MM.1S (cell line): ENCODE measurements around the gene PRMT1.

Source experiments
- DNase-seq: peaks from one replicate; pipeline ENCODE4 v3.0.0-alpha.2; 2015
- H2AFZ ChIP-seq: fragments of 300-600 bp; sonication (generic); 2 replicates; pipeline ENCODE4 v1.6.0; 2016; ENCODE audit warnings: antibody characterized with exemption, low read length
- H3F3A ChIP-seq: fragments of 300-600 bp; sonication (generic); 2 replicates; pipeline ENCODE4 v1.6.1; 2016; ENCODE audit warnings: mild to moderate bottlenecking, antibody characterized with exemption, low read length, moderate library complexity, mixed read lengths; ENCODE audit not compliant: insufficient read depth
- H3K27ac ChIP-seq: fragments of 300-600 bp; sonication (generic); 2 replicates; pipeline ENCODE4 v1.5.1; 2016; ENCODE audit warnings: mild to moderate bottlenecking, low read length
- H3K27me3 ChIP-seq: fragments of 300-600 bp; sonication (generic); replicated peaks from 2 replicates; pipeline ENCODE4 v1.6.0; 2016; ENCODE audit warnings: low read length; ENCODE audit not compliant: insufficient read depth
- H3K36me3 ChIP-seq: fragments of 300-600 bp; sonication (generic); replicated peaks from 2 replicates; pipeline ENCODE4 v1.6.1; 2016; ENCODE audit warnings: mild to moderate bottlenecking, low read length, mixed read lengths; ENCODE audit not compliant: insufficient read depth
- H3K4me1 ChIP-seq: fragments of 300-600 bp; sonication (generic); 2 replicates; pipeline ENCODE4 v1.6.1; 2016; ENCODE audit warnings: low read length, mixed read lengths
- H3K4me2 ChIP-seq: fragments of 300-600 bp; sonication (generic); 2 replicates; pipeline ENCODE4 v1.6.0; 2016; ENCODE audit warnings: low read depth, low read length
- H3K4me3 ChIP-seq: fragments of 300-600 bp; sonication (generic); 2 replicates; pipeline ENCODE4 v1.5.1; 2016; ENCODE audit warnings: low read length, mixed read lengths
- H3K79me2 ChIP-seq: fragments of 300-600 bp; sonication (generic); 2 replicates; pipeline ENCODE4 v1.6.1; 2016; ENCODE audit warnings: mixed run types, low read length, mixed read lengths
- H3K9ac ChIP-seq: fragments of 300-600 bp; sonication (generic); 2 replicates; pipeline ENCODE4 v1.6.1; 2016; ENCODE audit warnings: low read length, mixed read lengths
- H3K9me2 ChIP-seq: fragments of 300-600 bp; sonication (generic); replicated peaks from 2 replicates; pipeline ENCODE4 v1.6.1; 2016; ENCODE audit warnings: mild to moderate bottlenecking, low read length, mixed read lengths; ENCODE audit not compliant: insufficient read depth
- H3K9me3 ChIP-seq: fragments of 300-600 bp; sonication (generic); replicated peaks from 2 replicates; pipeline ENCODE4 v1.6.1; 2016; ENCODE audit warnings: mild to moderate bottlenecking, low read length, mixed read lengths; ENCODE audit not compliant: insufficient read depth
- H4K20me1 ChIP-seq: fragments of 300-600 bp; sonication (generic); 2 replicates; pipeline ENCODE4 v1.6.1; 2016; ENCODE audit warnings: mild to moderate bottlenecking, low read length, moderate library complexity, mixed read lengths; ENCODE audit not compliant: insufficient read depth
- CTCF ChIP-seq: fragments of 300-600 bp; sonication (generic); IDR thresholded peaks from 2 replicates; pipeline ENCODE4 v1.5.1; 2016; ENCODE audit warnings: antibody characterized with exemption, low read length, mixed read lengths
- EZH2 ChIP-seq: fragments of 300-600 bp; sonication (generic); optimal IDR thresholded peaks from 2 replicates; pipeline ENCODE3; 2017; ENCODE audit warnings: low read depth, mild to moderate bottlenecking, antibody characterized with exemption, low read length, mixed read lengths
- EZH2phosphoT487 ChIP-seq: fragments of 300-600 bp; sonication (generic); IDR thresholded peaks from 2 replicates; pipeline ENCODE4 v1.6.1; 2018; ENCODE audit warnings: antibody characterized with exemption, low read length

The PRMT1 gene

GRCh38 chr19:49681830-49682229, 4.8 kb downstream of the PRMT1 start:
- Histone ChIP-seq H3K9me3 (no peaks in the 10 kb centered on the region), H3K36me3 (peaks cover 6% of the 10 kb centered on the region), H2AFZ (no peak overlapping the region), H3F3A (peaks cover 34% of the 10 kb centered on the region), H3K4me3 (no peak overlapping the region), H3K27me3 (no peaks in the 10 kb centered on the region), H4K20me1 (peaks cover 9% of the 10 kb centered on the region; the same call in 1 of the 2 replicates), H3K27ac (no peak overlapping the region), H3K9me2 (no peaks in the 10 kb centered on the region), H3K9ac (no peak overlapping the region), H3K79me2 (peaks cover 59% of the 10 kb centered on the region), H3K4me2 (no peak overlapping the region), H3K4me1 (peaks cover 16% of the 10 kb centered on the region)
- no peak for DNase-seq
- TF ChIP-seq EZH2 (no peak), CTCF (no peak), EZH2phosphoT487 (no peak)

- Histone ChIP-seq H3K4me2 (no peak overlapping the region), H3K9ac (no peak overlapping the region), H4K20me1 (peaks cover 9% of the 10 kb centered on the region; the same call in 1 of the 2 replicates), H3K79me2 (peaks cover 56% of the 10 kb centered on the region), H3F3A (peaks cover 32% of the 10 kb centered on the region), H3K4me3 (no peak overlapping the region), H3K36me3 (peaks cover 6% of the 10 kb centered on the region), H3K4me1 (peaks cover 16% of the 10 kb centered on the region), H3K9me2 (no peaks in the 10 kb centered on the region), H3K27ac (no peak overlapping the region), H2AFZ (no peak overlapping the region), H3K9me3 (no peaks in the 10 kb centered on the region), H3K27me3 (no peaks in the 10 kb centered on the region)
- DNase-seq, result no peak
- no peak for TF ChIP-seq EZH2phosphoT487
- no peak for TF ChIP-seq EZH2
- no peak for TF ChIP-seq CTCF
Observed at GRCh38 chr19:49682274-49682673, 5.2 kb downstream of the PRMT1 start.

- TF ChIP-seq CTCF (no peak), EZH2phosphoT487 (no peak), EZH2 (no peak)
- Histone ChIP-seq H3K4me1 (peaks cover 16% of the 10 kb centered on the region), H3K27me3 (no peaks in the 10 kb centered on the region)
Observed at GRCh38 chr19:49683814-49684250, 6.8 kb downstream of the PRMT1 start.

More at GRCh38 chr19:49683814-49684250, 6.8 kb downstream of the PRMT1 start:
- H3K4me2 ChIP-seq, result no peak overlapping the region
- H3K36me3 ChIP-seq, result peaks cover 6% of the 10 kb centered on the region
- no peak overlapping the region for H3K9ac ChIP-seq
- H3K27ac ChIP-seq, result no peak overlapping the region
- no peak for DNase-seq
- H3K9me2 ChIP-seq, result no peaks in the 10 kb centered on the region
- peaks cover 41% of the 10 kb centered on the region for H3K79me2 ChIP-seq
- H3K4me3 ChIP-seq, result no peak overlapping the region
- H4K20me1 ChIP-seq, result peaks cover 9% of the 10 kb centered on the region; the same call in 1 of the 2 replicates
- H2AFZ ChIP-seq, result no peak overlapping the region
- no peaks in the 10 kb centered on the region for H3K9me3 ChIP-seq
- peaks cover 18% of the 10 kb centered on the region for H3F3A ChIP-seq
